Esophagus muscularis mucosa (tissue), 3 donors: ENCODE results near the gene CNTN5.

Source experiments
- CTCF ChIP-seq, 3 experiments: fragments of 200-600 bp in 2 of 3; fragments of 450-650 bp in 1 of 3; sonication (generic) in 2 of 3; IDR thresholded peaks; one replicate each; pipeline ENCODE4 v1.5.1; 2017 to 2019; ENCODE audit warnings: antibody characterized with exemption in 3 of 3, mild to moderate bottlenecking in 2 of 3, moderate library complexity in 1 of 3
- POLR2AphosphoS5 ChIP-seq, 2 donors: sonication (generic); formaldehyde crosslinking; IDR thresholded peaks; one replicate each; pipeline ENCODE4 v1.6.1; 2017; ENCODE audit warnings: antibody characterized with exemption in 2 of 2

GRCh38 chr11:99171330-99171729, 150.6 kb downstream of the CNTN5 start:
- TF ChIP-seq POLR2AphosphoS5 (IDR thresholded peaks at IDR 0.05) (no peak), CTCF (IDR thresholded peaks at IDR 0.05) (no peak)
